Skeletal muscle cell (primary cell): ENCODE measurements around the gene DAB1.
"Not testable (repeated sequence)": the region's sequence is repeated elsewhere in the genome, so short reads cannot be mapped to it uniquely, and the experiment has no call there.

ENCODE experiments used
- DNase-seq: peaks from one replicate; pipeline ENCODE4 v3.0.0-alpha.2; 2010; ENCODE audit warnings: low read depth
- H3K4me3 ChIP-seq: 2 replicates; pipeline ENCODE4 v1.5.1; 2011; ENCODE audit warnings: low read depth, mild to moderate bottlenecking, control low read depth, low read length, moderate library complexity

Gene DAB1

GRCh38 chr1:57369889-57370288 is 54.0 kb downstream of the DAB1 start:
- DNase-seq: no peak
- H3K4me3 ChIP-seq: no peak overlapping the region

GRCh38 chr1:57367945-57368344 is 55.9 kb downstream of the DAB1 start:
- no peak overlapping the region for H3K4me3 ChIP-seq
- no peak for DNase-seq

- H3K4me3 ChIP-seq: no peak overlapping the region
- DNase-seq: no peak
Observed at GRCh38 chr1:57363643-57364042, 60.2 kb downstream of the DAB1 start.

- no peak overlapping the region for H3K4me3 ChIP-seq
- DNase-seq: no peak
Observed at GRCh38 chr1:57363165-57363564, 60.7 kb downstream of the DAB1 start.

- no peak for DNase-seq
Observed at GRCh38 chr1:57362480-57362879, 61.4 kb downstream of the DAB1 start.

GRCh38 chr1:57361516-57361915 is 62.3 kb downstream of the DAB1 start:
- no peak for DNase-seq

More at GRCh38 chr1:57362480-57362879, 61.4 kb downstream of the DAB1 start:
- no peak overlapping the region for H3K4me3 ChIP-seq

GRCh38 chr1:57360846-57361407 is 62.9 kb downstream of the DAB1 start:
- no peak overlapping the region for H3K4me3 ChIP-seq
- no peak for DNase-seq

More at GRCh38 chr1:57361516-57361915, 62.3 kb downstream of the DAB1 start:
- H3K4me3 ChIP-seq: no peak overlapping the region

- no peak overlapping the region for H3K4me3 ChIP-seq
- DNase-seq: no peak
Observed at GRCh38 chr1:57357462-57357861, 66.4 kb downstream of the DAB1 start.

- no peak overlapping the region for H3K4me3 ChIP-seq
- no peak for DNase-seq
Observed at GRCh38 chr1:57353654-57354053, 70.2 kb downstream of the DAB1 start.

GRCh38 chr1:57350610-57351009 is 73.2 kb downstream of the DAB1 start:
- DNase-seq: no peak
- H3K4me3 ChIP-seq: no peak overlapping the region

GRCh38 chr1:57348921-57349320 is 74.9 kb downstream of the DAB1 start:
- no peak for DNase-seq
- no peak overlapping the region for H3K4me3 ChIP-seq

GRCh38 chr1:57345916-57346315 is 77.9 kb downstream of the DAB1 start:
- DNase-seq: no peak
- no peak overlapping the region for H3K4me3 ChIP-seq

GRCh38 chr1:57344265-57344664 is 79.6 kb downstream of the DAB1 start:
- no peak for DNase-seq
- H3K4me3 ChIP-seq: no peak overlapping the region

GRCh38 chr1:57343298-57343915 is 80.5 kb downstream of the DAB1 start:
- not testable (repeated sequence) for DNase-seq

GRCh38 chr1:57341721-57342120 is 82.1 kb downstream of the DAB1 start:
- H3K4me3 ChIP-seq: no peak overlapping the region
- no peak for DNase-seq

More at GRCh38 chr1:57343298-57343915, 80.5 kb downstream of the DAB1 start:
- not testable (repeated sequence) for H3K4me3 ChIP-seq

GRCh38 chr1:57340334-57341070 is 83.4 kb downstream of the DAB1 start:
- no peak overlapping the region for H3K4me3 ChIP-seq
- no peak for DNase-seq

GRCh38 chr1:57337623-57338022 is 86.2 kb downstream of the DAB1 start:
- no peak for DNase-seq
- H3K4me3 ChIP-seq: no peak overlapping the region

- no peak for DNase-seq
- no peak overlapping the region for H3K4me3 ChIP-seq
Observed at GRCh38 chr1:57336793-57337192, 87.1 kb downstream of the DAB1 start.

GRCh38 chr1:57331620-57332019 is 92.2 kb downstream of the DAB1 start:
- no peak for DNase-seq
- H3K4me3 ChIP-seq: no peak overlapping the region

- no peak for DNase-seq
- no peak overlapping the region for H3K4me3 ChIP-seq
Observed at GRCh38 chr1:57329937-57330336, 93.9 kb downstream of the DAB1 start.
